ENCODE results near the gene DCLRE1C. TPM values are rescaled to one million over a fixed set of nuclear protein-coding genes. Genes with fewer than 3 reads are reported as not detected.
A peak's percentile ranks its signal among the peaks of the same experiment; 100 is the strongest.
"Not testable (repeated sequence)": the region's sequence is repeated elsewhere in the genome, so short reads cannot be mapped to it uniquely, and the experiment has no call there.

DCLRE1C gene
- total RNA-seq, 1 donor from 2014 or later, result 21.6 TPM

GRCh38 chr10:14884082-14884481 lies 69.8 kb downstream of the DCLRE1C start:
- no peak for DNase-seq (ENCODE audit: low spot score)

GRCh38 chr10:14880229-14880628 lies 73.7 kb downstream of the DCLRE1C start:
- DNase-seq (ENCODE audit: low spot score), result no peak

GRCh38 chr10:14879928-14880193 lies 74.0 kb downstream of the DCLRE1C start:
- DNase-seq (ENCODE audit: low spot score), result no peak

- peak; percentile 45 for DNase-seq (ENCODE audit: low spot score)
These were observed 74.6 kb downstream of the DCLRE1C start for GRCh38 chr10:14879124-14879927.

GRCh38 chr10:14878266-14879123 lies 75.4 kb downstream of the DCLRE1C start, which contains the start of gene SUV39H2:
TSS of gene SUV39H2 (plus strand) at chr10:14878866. CDS start at chr10:14878889, 23 bp downstream.
- peak; percentile 96 for DNase-seq (ENCODE audit: low spot score)

- no peak for DNase-seq (ENCODE audit: low spot score)
These were observed 77.1 kb downstream of the DCLRE1C start for GRCh38 chr10:14876764-14877163.

GRCh38 chr10:14875941-14876340 lies 78.0 kb downstream of the DCLRE1C start:
- DNase-seq (ENCODE audit: low spot score), result no peak

GRCh38 chr10:14873090-14873760 lies 80.7 kb downstream of the DCLRE1C start:
- no peak for DNase-seq (ENCODE audit: low spot score)

- not testable (repeated sequence) for DNase-seq (ENCODE audit: low spot score)
These were observed 89.0 kb downstream of the DCLRE1C start for GRCh38 chr10:14864871-14865270.

- DNase-seq (ENCODE audit: low spot score), result not testable (repeated sequence)
These were observed 89.4 kb downstream of the DCLRE1C start for GRCh38 chr10:14864466-14864865.

GRCh38 chr10:14860791-14861190 lies 93.1 kb downstream of the DCLRE1C start:
- no peak for DNase-seq (ENCODE audit: low spot score)

GRCh38 chr10:14859775-14860174 lies 94.1 kb downstream of the DCLRE1C start:
- no peak for DNase-seq (ENCODE audit: low spot score)

- DNase-seq (ENCODE audit: low spot score), result no peak
These were observed 94.9 kb downstream of the DCLRE1C start for GRCh38 chr10:14859043-14859442.

GRCh38 chr10:14858338-14858960 lies 95.4 kb downstream of the DCLRE1C start:
- DNase-seq (ENCODE audit: low spot score), result no peak

GRCh38 chr10:14855453-14855852 lies 98.4 kb downstream of the DCLRE1C start:
- DNase-seq (ENCODE audit: low spot score), result no peak

GRCh38 chr10:14852236-14852635 lies 101.7 kb downstream of the DCLRE1C start:
- no peak for DNase-seq (ENCODE audit: low spot score)

Other genes with a start within 250 kb of the DCLRE1C start
- 67.2 TPM for gene FAM107B, start 179.2 kb downstream of the DCLRE1C start, total RNA-seq
- gene CDNF, start 116.1 kb downstream of the DCLRE1C start, total RNA-seq, result 3.8 TPM
- 15.4 TPM for gene HSPA14, start 115.8 kb downstream of the DCLRE1C start, total RNA-seq
- gene MSANTD7, start 115.8 kb downstream of the DCLRE1C start, total RNA-seq, result 14.4 TPM
- gene SUV39H2, start 75.2 kb downstream of the DCLRE1C start, total RNA-seq, result 14.2 TPM
- gene MEIG1, start 5.3 kb upstream of the DCLRE1C start, total RNA-seq, result 1.1 TPM
- gene OLAH, start 89.8 kb upstream of the DCLRE1C start, total RNA-seq, result not detected
- 0.86 TPM for gene ACBD7, start 134.7 kb upstream of the DCLRE1C start, total RNA-seq
- 19.1 TPM for gene RPP38, start 143.3 kb upstream of the DCLRE1C start, total RNA-seq
- gene NMT2, start 214.6 kb upstream of the DCLRE1C start, total RNA-seq, result 9.7 TPM